Activated CD4-positive, alpha-beta T cell treated with anti-CD3 and anti-CD28 coated beads, Interleukin-2, amount 50 U/mL, for 4 hours (primary cell): ENCODE measurements around the gene MKKS.

Source experiments
- DNase-seq, 2 experiments: peaks; one replicate each; pipeline ENCODE4 v3.0.0-alpha.2; 2020

The MKKS gene

DNA sequence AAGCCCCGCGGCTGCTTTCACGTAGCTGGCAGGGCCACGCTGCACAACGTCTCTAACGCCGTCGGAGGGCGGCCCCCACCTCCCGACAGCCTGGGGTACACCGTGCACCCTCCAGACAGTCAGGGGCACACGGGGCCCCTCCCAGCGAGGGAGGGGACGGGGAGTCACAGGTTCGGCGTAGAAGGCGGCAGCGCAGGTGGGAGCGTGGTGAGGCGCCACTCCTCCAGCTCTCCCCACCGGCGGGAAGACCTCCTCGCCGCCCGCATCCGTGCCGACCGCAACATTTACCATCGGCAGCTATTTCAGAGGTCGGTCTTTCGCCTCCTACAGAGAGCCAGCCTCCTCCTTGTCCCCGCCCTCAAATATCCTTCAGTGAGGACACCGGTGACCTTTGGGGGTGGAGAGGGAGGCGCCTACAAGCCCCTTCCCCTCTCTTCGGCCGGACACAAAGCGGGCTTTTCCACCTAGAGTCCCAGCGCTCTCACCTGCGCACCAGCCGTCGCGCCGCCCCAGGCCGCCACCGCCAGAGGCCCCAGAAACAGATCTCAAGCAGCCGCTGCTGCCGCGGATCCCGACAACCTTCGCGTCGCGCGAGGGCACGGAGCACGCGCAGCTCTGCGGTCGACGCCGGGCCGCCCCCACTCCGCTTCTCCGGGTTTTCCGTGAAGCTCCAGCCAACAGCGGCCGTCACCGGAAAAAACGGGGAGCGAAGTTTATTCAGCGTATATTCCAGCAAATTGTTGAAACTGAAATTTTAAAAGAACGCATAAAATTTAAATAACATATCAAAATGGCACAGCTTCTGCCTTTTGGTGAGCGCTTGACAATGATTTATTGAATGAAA is at the start of gene MKKS:
TSS of gene MKKS (minus strand) at position 600 of the 844 bp plus-strand sequence. CDS start 20,708 bp downstream, outside the sequence.
- peak; percentile 79 to 80 for DNase-seq

DNA sequence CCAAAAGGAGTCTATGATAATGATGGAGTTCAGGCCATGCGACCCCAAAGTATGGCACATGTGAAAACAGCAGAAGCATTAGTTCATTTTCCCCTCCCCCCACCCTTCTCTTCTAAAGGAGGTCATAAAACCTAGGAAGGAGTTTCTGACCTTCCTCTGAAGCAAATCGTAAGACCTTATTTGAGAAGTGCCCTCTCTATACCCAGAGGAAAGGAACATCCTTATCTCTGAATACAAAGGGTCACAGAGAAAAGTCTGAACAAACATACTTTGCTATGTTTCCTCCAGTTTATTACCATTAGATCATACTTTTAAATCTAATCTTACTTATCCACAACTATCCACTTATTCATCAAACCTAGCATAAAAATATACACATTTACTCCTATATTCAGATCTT is 49.7 kb upstream of the MKKS start:
- DNase-seq, result no peak

DNA sequence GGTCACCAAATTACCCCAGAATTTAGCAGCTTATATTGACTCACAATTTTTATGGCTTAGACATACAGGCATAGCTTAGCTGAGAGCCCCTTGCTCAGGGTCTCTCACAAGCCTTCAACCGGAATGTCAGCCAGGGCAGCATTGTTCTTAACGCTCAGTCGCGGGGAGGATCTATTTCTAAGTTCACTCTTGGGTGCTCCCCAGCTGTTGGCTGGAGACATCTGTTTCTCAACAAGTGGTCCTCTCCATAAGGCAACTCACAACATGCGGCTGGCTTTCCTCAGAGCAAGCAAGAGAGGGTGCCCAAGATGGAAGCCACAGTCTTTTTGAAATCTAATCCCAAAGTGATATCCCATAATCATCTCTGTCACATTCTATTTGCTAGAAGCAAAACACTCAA is 47.7 kb upstream of the MKKS start:
- DNase-seq, result no peak

GRCh38 chr20:10478930-10479329 is 44.9 kb upstream of the MKKS start:
- DNase-seq, result no peak

DNA sequence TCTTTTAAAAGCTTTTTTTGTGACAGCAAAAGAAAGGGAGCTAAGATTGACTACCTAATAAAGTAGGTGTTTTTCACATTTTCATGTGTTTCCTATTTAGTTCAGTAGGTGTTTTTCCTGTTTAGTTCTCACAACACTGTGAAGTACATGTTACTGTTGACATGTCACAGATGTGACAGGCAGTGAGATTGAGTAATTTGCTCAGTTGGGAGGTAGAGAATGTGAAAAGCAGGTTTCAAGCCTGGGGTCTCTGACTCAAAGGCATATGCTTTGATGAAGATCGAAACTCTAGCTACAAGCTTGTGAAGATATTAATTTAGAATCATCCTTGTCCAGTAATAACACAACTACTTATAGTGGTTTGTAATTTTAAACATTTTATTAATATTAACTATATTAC is 44.2 kb upstream of the MKKS start:
- no peak for DNase-seq

DNA sequence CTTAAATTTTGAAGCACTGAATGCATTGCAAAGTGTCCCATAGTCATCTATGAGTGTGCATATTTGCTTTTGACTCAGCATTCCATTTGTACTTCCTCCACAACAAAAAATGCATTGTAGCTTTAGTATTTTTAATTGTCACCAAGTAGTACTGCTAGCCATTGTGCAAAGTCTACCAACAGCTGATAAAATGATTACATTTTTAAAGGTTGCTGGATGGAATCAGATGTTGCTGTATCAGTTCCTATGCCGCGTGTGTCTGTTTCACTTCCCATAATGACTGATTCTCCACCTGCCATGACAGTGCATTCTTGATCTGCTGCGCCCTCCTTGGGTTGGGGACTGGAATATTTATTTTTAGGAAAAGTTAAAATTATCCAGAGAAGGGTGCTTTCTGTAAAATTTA is 42.3 kb upstream of the MKKS start:
- no peak for DNase-seq

DNA sequence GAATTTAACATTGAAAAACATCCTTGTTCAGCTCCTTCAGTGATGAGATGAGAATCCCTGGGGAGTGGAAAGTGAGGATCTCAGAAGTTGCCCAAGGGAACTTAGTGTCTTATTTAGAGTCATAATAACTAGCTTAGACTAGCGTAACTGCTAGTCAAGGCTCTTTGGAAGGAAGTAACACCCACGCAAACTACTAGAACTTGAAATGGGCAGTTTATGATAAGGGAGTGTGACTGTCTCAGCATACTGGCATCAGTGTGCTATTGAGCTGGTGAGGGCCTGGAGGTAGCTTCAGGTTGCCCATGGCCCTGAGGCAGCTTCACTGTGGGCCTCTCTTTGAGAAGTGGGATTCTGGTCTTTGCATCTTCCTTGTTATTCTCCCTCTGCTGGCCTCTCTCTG is 41.2 kb upstream of the MKKS start:
- no peak for DNase-seq

- DNase-seq, result no peak
Measured at GRCh38 chr20:10474606-10475184, 40.7 kb upstream of the MKKS start.

DNA sequence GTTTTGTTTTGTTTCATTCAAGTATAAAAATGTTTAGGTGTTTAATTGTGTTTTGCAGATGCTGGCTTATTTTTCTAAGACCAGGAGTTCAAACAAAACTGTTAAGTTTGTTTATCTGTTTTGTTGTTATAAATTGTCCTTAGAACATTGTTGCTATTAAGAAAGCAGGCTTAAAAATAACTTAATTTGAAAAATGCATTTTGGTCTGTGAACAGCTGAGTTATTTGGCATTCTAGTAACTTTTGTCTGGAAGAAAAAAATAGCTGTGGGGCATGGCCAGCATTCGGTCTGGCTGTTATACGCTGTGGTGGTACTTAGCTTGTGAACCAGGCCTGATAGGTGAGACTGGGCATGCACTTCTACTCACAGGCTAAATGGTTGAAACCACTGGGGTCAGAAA is 38.8 kb upstream of the MKKS start:
- DNase-seq, result no peak

DNA sequence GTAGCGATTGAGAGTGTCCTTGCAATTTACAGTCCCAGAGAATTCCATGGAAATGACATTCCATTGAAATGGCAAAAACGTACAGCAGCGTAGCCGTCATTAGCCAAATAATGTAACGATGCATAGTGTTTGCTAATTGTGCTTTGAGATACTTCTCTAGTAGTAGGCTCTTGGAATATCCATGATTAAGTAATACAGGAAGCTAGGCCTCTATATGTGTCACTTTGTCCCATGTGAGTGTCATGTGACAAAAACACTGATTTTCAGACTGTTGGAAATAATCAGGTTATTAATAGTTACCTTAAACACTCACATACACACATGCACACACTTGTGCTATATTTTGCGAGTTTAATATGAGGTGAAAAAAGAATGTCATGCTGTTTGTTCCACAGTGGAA is 36.3 kb upstream of the MKKS start:
- no peak for DNase-seq

DNA sequence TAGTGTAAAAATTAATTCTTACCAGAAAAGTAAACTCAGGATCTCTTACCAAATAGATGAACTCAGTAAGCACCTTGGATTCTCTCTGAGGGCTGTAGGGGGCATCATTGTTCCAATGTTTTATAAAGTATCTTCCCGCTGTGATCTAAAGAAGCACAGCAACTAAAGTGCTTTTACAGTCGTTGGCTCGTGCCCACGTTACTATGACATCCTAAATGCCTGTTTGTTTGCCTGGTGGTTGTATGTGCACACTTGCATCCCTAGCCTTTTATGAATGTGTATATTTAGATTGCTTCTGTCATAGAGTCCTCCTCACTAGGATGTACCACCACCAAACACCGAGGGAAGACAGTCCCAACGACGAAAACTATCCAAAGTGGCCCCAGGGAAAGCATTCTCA is 35.6 kb upstream of the MKKS start:
- no peak for DNase-seq

DNA sequence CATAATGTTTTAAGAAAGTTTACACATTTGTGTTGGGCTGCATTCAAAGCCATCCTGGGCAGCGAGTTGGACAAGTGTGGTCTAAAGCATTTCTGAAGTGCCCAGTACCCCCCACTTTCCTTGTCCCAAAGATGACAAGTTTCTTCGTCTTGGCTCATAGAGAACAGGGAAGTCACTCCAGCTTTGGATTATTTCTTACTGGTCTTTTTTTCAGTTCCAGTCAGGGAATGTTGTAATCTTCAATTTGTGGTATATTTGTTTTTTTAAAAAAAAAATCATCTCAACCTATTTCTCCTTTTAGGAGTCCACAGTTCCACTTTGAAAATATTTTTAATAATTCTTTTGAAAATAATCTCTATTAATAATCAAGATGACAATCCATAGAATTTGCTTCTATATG is 35.0 kb upstream of the MKKS start:
- no peak for DNase-seq

GRCh38 chr20:10468340-10468845 is 34.4 kb upstream of the MKKS start:
- no peak for DNase-seq

- DNase-seq, result no peak
Measured at GRCh38 chr20:10467681-10468339, 33.8 kb upstream of the MKKS start.

GRCh38 chr20:10466855-10467254 is 32.8 kb upstream of the MKKS start:
- DNase-seq, result no peak

- no peak for DNase-seq
Measured at GRCh38 chr20:10466325-10466724, 32.3 kb upstream of the MKKS start.

DNA sequence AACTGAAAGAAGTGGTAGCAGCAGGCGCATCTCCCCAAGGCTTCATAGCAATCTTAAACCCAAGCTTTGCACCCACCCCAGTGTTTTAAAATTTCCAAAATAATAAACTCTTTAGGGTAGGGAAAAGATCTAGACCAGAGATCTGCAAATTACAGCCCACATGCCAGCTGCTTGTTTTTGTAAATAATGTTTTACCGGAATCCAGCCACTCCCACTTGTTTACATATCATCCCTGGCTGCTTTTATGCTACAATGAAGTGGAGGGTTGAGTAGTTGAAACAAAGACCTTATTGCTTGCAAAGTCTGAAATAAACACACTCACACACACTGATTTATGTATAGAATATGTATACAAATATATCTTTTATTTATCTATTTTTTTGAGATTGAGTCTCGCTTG is 31.1 kb upstream of the MKKS start:
- no peak for DNase-seq

GRCh38 chr20:10463622-10464021 is 29.6 kb upstream of the MKKS start:
- DNase-seq, result no peak

GRCh38 chr20:10462516-10462915 is 28.5 kb upstream of the MKKS start:
- DNase-seq, result no peak

DNA sequence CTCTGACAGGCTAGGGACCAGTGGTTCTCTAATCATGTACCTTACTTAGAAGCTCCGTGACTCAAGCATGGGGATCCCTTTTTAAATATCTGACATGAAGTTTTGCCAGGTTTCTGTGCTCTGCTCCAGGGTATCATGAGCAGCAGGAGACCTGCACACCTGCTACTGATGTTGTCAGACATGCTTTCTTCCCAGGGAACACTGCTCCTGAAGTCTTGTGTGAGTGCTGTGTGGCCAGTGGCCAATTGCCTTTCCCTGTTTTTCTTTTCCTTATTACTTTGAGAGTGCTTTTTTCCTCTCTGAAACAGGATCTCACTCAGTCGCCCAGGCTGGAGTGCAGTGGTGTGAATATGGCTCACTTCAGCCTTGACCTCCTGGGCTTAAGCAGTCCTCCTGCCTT is 27.5 kb upstream of the MKKS start:
- no peak for DNase-seq

DNA sequence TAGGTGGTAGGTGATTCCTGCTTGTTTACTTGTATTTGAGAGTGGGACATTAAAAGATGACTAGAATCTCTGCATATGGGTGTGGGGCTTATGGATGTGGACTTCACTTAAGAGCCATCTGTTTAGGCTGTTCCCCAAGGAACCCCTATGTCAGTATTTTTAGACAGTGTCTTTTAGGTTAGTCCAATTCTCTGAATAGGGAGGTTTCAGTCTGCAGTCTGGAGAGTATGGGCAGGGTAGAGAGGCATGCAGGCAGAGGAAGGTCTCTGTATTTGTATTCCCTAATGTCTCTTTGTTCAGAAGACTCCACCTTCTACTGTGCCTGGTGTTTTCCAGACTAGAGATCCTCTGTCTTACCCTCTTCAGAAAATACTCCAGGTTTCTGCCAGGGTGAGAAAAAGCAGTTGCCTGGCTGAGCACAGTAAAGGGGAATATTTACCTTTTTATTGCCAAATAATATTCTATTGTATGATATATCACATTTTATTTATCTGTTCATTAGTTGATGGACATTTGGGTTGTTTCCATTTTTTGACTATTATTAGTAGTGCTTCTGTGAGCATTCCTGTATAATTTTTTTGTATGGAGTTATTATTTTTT is 20.2 kb upstream of the MKKS start:
- no peak for DNase-seq

DNA sequence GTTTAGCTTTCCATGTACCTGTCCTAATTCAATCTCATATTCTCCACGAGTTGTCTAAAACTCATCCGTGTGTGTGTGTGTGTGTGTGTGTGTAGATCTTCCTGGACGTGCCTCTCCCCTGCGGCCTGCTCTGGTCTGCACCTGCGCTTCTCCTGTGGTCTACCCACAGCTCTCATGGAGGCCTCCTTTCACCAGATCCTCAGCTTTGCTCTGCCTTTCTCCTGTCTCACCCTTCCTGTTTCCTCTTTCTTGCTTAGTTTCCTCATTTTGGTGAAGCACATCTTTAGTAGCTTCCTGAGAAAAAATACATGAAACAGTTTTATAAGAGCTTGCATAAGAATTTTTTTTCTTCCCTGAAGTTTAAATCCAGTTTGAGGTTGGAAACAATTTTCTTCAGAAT is 19.2 kb upstream of the MKKS start:
- no peak for DNase-seq

DNA sequence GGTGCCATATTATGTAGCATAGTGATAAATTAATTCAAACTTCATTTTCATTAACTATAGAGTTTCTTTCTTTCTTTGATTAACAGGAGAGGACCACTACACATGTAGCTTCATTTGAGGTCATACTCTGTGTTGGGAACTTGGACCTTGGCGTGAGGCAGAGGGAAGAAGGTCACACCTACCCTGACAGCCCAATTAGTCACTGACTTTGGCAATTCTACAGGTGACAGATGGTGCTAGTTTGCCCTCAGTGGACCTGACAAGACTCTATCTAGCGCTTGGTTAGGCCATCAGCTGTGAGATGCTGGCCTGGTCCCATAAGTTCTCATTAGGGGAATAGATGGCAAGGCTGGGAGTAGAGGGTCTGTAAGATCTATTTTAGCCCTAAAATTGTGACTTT is 15.2 kb upstream of the MKKS start:
- DNase-seq, result no peak
